ENCODE data around the gene SPEN.

SPEN gene

GRCh38 chr1:15988856-15989736, 141.6 kb downstream of the SPEN start:
- no peak for DNase-seq (ENCODE audit: low read depth)

GRCh38 chr1:15989776-15990175, 142.3 kb downstream of the SPEN start:
- no peak for DNase-seq (ENCODE audit: low read depth)

Measured in ELR (cell line).